Activated naive CD4-positive, alpha-beta T cell treated with anti-CD3 and anti-CD28 coated beads for 36 hours (primary cell): ENCODE measurements around the gene NR6A1. TPM values are rescaled to one million over a fixed set of nuclear protein-coding genes. Genes with fewer than 3 reads are reported as not detected.

Source experiments
- CTCF ChIA-PET: fragments of 350-600 bp; sonication (Branson Sonifier 250); formaldehyde crosslinking; loops from one replicate; lab custom pipeline; 2021; ENCODE audit warnings: antibody characterized with exemption; lab: Charles Lee
- DNase-seq: peaks from one replicate; pipeline ENCODE4 v3.0.0-alpha.2; 2020
- H3K27ac Mint-ChIP-seq: one replicate; pipeline ENCODE4 v1.8.0; 2021; ENCODE audit warnings: mild to moderate bottlenecking, mixed read lengths
- H3K27me3 Mint-ChIP-seq: one replicate; pipeline ENCODE4 v1.8.0; 2021; ENCODE audit warnings: low read depth, mixed read lengths
- H3K36me3 Mint-ChIP-seq: one replicate; pipeline ENCODE4 v1.8.0; 2021; ENCODE audit warnings: low read depth, mixed read lengths
- H3K4me1 Mint-ChIP-seq: one replicate; pipeline ENCODE4 v1.8.0; 2021; ENCODE audit warnings: low read depth, mixed read lengths
- H3K4me3 Mint-ChIP-seq: one replicate; pipeline ENCODE4 v1.8.0; 2021; ENCODE audit warnings: mild to moderate bottlenecking, moderate library complexity, mixed read lengths
- H3K9me3 Mint-ChIP-seq: one replicate; pipeline ENCODE4 v1.8.0; 2021; ENCODE audit warnings: mixed read lengths
- intact Hi-C: fragments of 100-400 bp; cut with micrococcal nuclease; formaldehyde crosslinking; loops from one replicate; pipeline ENCODE4 v1.15.1; 2023
- total RNA-seq, 2 experiments: library from RNA; stranded (reverse); gene quantifications; one replicate each; pipeline ENCODE4 v1.2.3, GENCODE V29; 2021

Gene NR6A1
- total RNA-seq, 2 experiments from 2014 or later: 1.8 TPM

DNA sequence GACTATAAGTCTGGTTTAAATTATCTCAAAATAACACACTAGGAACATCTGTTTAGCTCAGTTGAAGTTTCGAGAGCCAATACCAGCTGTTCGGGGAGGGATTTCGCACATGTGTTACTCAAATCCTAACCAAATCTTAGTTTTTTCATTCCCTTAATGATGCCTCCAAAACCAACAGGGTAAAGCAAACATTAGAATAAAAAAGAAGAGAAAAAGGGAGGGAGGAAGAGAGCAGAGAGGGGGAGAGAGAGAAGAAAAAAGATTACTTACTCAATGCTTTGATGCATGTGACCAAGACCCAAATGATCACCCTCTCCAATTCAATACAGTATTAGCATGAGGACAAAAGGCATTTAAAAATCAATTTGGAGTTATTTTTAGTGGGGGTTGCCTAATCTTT is 177.9 kb downstream of the NR6A1 start:
- CTCF ChIA-PET: interaction anchor here (0.8 kb wide), 1 partner anchor 41 kb away, joined by 3 read pairs; no protein-coding TSS in a partner anchor
- DNase-seq: no peak
- no peaks in the 10 kb centered on the region for H3K4me1 Mint-ChIP-seq
- H3K4me3 Mint-ChIP-seq: no peak overlapping the region
- no peaks in the 10 kb centered on the region for H3K9me3 Mint-ChIP-seq
- intact Hi-C loops: no loop called here
- no peaks in the 10 kb centered on the region for H3K36me3 Mint-ChIP-seq
- no peak overlapping the region for H3K27ac Mint-ChIP-seq
- H3K27me3 Mint-ChIP-seq: peaks cover 20% of the 10 kb centered on the region

DNA sequence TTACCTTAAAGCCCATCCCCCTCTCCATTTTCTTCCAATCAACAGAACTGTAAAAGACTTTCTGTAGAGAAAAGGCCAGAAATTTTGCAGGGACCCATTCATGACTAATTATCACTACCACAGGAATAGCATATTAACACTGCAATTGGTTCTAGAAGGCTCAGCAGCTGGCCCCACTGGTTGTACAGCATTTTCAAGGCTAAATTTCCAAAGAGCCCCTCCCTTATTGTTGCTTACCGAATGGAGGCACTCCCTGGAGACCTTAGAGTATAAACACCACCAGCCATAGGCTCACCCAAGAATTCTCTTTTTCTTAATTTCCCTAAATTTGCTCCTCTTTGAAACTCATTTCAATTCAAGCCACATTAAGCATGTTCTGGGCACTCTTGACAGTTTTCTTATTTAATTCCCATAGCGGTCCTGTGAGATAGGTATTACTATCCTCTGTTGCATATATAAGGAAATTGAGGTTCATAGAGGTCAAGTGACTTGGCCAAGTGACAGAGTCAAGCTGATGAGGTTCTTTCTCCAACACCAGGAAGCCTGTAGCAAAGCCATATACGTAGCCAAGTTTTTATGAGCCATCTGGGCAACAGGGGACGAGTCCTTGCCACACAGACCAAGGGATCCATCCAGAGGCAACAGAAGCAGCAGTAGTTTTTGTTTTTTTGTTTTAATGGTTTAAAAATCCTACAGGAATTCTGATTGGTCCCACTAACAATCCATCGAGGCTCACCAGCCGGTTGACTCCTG is 180.0 kb downstream of the NR6A1 start:
- DNase-seq: no peak
- Mint-ChIP-seq H3K4me1 (no peaks in the 10 kb centered on the region), H3K27ac (no peak overlapping the region), H3K36me3 (no peaks in the 10 kb centered on the region), H3K27me3 (peaks cover 10% of the 10 kb centered on the region), H3K9me3 (no peaks in the 10 kb centered on the region), H3K4me3 (no peak overlapping the region)
- intact Hi-C loops: no loop called here
- CTCF ChIA-PET: no interaction called here

DNA sequence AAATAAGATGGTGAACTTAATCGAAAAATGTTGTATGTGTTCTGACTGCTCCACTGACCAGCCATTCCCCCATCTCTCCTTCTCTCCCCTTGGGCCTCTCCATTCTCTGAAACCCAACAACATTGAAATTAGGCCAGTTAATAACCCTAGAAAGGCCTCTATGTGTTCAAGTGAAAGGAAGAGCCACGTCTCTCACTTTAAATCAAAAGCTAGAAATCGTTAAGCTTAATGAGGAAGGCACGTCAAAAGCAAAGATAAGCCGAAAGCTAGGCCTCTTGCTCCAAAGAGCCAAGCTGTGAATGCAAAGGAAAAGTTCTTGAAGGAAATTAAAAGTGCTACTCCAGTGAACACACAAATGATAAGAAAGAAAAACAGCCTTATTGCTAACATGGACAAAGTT is 186.5 kb downstream of the NR6A1 start:
- CTCF ChIA-PET: no interaction called here
- no peak overlapping the region for H3K27ac Mint-ChIP-seq

DNA sequence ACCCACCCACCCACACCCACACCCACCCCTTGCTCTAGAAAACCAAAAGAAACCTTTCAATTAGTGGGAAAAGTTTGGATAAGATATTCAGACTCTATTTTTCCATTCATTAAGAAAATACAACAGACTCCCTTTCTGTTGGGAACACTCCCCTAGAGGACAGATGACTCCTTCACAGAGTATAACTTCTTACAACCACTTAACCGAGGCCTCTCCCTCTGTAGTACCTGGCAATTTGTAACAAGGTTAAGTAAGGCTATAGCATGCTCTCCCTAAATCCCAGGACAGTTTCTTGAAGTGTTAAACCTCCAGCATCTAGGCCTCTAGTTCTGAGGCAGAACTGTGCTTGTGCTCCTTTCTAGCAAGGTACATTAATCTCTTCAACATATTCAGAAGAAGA is 188.0 kb downstream of the NR6A1 start:
- no peak for DNase-seq
- Mint-ChIP-seq H3K9me3 (no peaks in the 10 kb centered on the region), H3K36me3 (no peaks in the 10 kb centered on the region), H3K27me3 (no peaks in the 10 kb centered on the region), H3K27ac (no peak overlapping the region), H3K4me3 (no peak overlapping the region), H3K4me1 (no peaks in the 10 kb centered on the region)
- intact Hi-C loops: no loop called here
- CTCF ChIA-PET: no interaction called here

More for the DNA sequence above, 186.5 kb downstream of the NR6A1 start:
- Mint-ChIP-seq H3K27me3 (no peaks in the 10 kb centered on the region), H3K9me3 (no peaks in the 10 kb centered on the region), H3K36me3 (no peaks in the 10 kb centered on the region), H3K4me3 (no peak overlapping the region), H3K4me1 (no peaks in the 10 kb centered on the region)
- intact Hi-C loops: no loop called here
- DNase-seq: no peak

DNA sequence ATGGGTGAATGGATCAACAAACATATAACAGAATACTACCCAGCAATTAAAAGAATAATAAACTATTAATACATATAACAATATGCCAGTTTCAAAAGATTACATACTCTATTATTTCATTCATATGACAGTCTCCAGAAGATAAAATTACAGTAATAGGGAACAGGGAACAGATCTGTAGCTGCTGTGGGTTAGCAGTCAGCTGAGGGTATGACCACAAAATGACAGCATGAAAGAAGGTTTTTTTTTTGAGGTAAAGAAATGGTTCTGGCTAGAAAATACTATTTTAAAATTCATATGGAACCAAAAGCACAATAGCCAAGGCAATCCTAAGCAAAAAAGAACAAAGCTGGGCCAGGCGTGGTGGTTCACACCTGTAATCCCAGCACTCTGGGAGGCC is 190.9 kb downstream of the NR6A1 start:
- intact Hi-C loops: no loop called here
- Mint-ChIP-seq H3K4me1 (no peaks in the 10 kb centered on the region), H3K27ac (no peak overlapping the region), H3K9me3 (no peaks in the 10 kb centered on the region), H3K4me3 (no peak overlapping the region), H3K36me3 (no peaks in the 10 kb centered on the region), H3K27me3 (no peaks in the 10 kb centered on the region)
- CTCF ChIA-PET: interaction anchor here (0.6 kb wide), 1 partner anchor 59 kb away, joined by 4 read pairs; no protein-coding TSS in a partner anchor
- no peak for DNase-seq

DNA sequence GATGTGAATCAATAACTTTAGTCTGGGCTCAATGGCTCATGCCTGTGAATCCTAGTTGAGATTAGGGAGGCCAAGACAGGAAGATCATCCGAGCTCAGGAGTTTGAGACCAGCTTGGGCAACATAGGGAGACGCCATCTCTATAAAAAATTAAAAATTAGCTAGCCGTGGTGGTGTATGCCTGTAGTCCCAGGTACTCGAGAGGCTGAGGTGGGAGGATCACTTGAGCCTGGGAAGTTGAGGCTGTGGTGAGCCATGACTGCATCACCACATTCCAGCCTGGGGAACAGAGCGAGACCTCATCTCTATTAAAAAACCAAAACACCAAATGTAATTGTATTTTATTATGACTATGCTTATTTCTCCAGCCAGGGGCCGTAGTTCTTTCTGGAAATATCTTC is 194.4 kb downstream of the NR6A1 start:
- DNase-seq: no peak
- no peaks in the 10 kb centered on the region for H3K36me3 Mint-ChIP-seq
- intact Hi-C loops: no loop called here
- CTCF ChIA-PET: interaction anchor here (0.6 to 1.6 kb wide), 2 partner anchors 18 to 158 kb away, joined by 3 to 5 read pairs; no protein-coding TSS in a partner anchor
- peaks cover 2% of the 10 kb centered on the region for H3K4me1 Mint-ChIP-seq
- no peak overlapping the region for H3K27ac Mint-ChIP-seq
- no peaks in the 10 kb centered on the region for H3K9me3 Mint-ChIP-seq
- peaks cover 8% of the 10 kb centered on the region for H3K27me3 Mint-ChIP-seq
- no peak overlapping the region for H3K4me3 Mint-ChIP-seq

DNA sequence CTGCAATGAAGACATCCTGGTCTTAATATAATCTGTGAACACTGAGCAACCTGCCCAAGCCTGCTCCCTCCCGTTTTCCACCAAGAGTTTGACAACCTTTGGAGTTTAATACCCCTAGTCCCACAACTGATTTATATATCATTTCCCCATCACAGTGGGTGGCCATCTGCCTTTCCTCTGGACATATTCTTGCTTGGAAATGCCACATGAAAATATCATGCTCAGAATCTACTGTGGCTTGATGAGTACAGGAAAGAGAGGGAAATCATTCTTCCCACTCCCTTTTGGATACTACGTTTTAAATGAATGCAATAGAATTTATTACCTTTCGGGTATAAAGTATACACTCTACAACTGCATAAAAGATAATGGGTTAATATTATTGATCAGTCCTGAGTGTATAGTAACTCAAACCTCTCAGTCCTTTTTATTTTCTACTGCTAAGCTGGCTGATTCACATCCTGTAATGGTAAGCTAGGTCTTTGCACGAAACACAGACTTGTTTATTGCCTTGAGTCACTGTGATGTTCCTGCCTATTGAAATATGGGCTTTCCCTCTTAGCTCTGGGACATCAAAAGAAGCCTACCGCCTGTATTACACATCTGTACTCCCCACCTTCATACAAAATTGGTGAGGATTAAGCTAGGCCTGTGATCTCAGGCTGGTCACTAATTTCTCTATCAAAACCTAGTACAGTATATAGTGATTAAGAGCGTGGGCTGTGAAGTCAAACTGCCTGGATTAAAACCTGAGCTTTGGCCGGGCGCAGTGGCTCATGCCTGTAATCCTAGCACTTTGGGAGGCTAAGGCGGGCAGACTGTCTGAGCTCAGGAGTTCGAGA is 196.4 kb downstream of the NR6A1 start:
- intact Hi-C loops: loop anchor here (2.0 kb wide), 1 partner anchor 24 kb away; no protein-coding TSS in a partner anchor
- no peak overlapping the region for H3K4me3 Mint-ChIP-seq
- H3K4me1 Mint-ChIP-seq: peaks cover 2% of the 10 kb centered on the region
- peaks cover 8% of the 10 kb centered on the region for H3K27me3 Mint-ChIP-seq
- H3K9me3 Mint-ChIP-seq: no peaks in the 10 kb centered on the region
- H3K36me3 Mint-ChIP-seq: no peaks in the 10 kb centered on the region
- no peak overlapping the region for H3K27ac Mint-ChIP-seq
- DNase-seq: no peak
- CTCF ChIA-PET: interaction anchor here (1.4 to 2.1 kb wide), 4 partner anchors 23 to 156 kb away, joined by 4 to 8 read pairs (median 5); no protein-coding TSS in a partner anchor

DNA sequence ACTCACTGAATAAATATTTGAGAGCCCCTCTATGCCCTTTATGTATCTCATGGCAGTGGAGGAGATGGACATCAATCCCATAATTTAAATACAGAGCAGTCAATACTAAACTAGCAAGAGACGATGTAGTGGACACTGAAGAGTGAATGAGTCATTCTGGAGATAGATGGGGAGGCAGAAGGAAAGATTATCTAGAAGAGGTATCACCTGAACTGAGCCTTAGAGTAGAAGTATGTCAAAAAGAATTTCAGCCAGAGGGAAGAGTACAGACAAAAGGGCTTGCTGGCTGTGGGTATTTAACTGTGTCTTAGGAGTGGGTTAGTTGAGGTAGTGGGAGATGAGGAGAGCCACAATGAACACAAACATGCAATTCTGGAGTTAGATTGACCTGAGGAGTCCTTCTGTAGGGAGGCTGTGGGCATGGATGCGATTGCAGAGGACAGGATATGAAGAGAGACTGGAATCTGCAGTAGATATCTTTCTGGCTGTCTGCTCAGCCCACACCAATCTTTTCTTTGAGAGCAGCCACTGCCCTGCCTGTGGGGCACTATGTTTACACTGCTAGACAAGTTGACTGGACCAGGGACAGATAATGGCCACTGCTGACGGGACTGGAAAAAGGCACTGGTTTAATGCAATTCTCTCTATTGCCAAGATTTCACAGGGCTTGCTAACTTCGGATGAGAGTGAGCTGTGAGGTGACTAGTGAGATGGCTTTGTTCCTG is 200.0 kb downstream of the NR6A1 start:
- Mint-ChIP-seq H3K36me3 (no peaks in the 10 kb centered on the region), H3K9me3 (no peaks in the 10 kb centered on the region), H3K4me3 (no peak overlapping the region), H3K4me1 (peaks cover 2% of the 10 kb centered on the region), H3K27ac (no peak overlapping the region), H3K27me3 (peaks cover 8% of the 10 kb centered on the region)
- intact Hi-C loops: no loop called here
- CTCF ChIA-PET: no interaction called here
- no peak for DNase-seq

DNA sequence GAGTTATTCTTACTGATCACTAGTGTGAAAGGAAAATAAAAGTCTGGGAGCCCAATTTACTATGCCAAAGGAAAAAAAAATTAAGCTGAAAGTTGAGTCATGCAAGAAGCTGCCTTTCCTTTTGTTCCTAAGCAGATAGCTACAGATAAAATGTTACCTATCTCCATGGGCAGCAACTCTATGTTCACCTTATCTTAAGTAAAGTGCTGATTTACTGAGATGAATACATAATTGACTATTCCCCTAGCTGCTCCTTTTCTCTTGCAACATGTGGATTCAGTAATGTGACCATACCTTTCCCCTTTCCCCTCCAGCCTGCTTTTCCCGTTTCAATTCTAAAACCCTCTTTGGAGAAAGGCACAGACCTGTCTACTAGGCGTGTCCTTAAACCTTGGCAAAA is 201.2 kb downstream of the NR6A1 start:
- no peak overlapping the region for H3K4me3 Mint-ChIP-seq
- H3K9me3 Mint-ChIP-seq: no peaks in the 10 kb centered on the region
- H3K27ac Mint-ChIP-seq: no peak overlapping the region
- H3K4me1 Mint-ChIP-seq: peaks cover 2% of the 10 kb centered on the region
- H3K36me3 Mint-ChIP-seq: no peaks in the 10 kb centered on the region
- CTCF ChIA-PET: no interaction called here
- intact Hi-C loops: no loop called here
- DNase-seq: no peak
- H3K27me3 Mint-ChIP-seq: peaks cover 10% of the 10 kb centered on the region

DNA sequence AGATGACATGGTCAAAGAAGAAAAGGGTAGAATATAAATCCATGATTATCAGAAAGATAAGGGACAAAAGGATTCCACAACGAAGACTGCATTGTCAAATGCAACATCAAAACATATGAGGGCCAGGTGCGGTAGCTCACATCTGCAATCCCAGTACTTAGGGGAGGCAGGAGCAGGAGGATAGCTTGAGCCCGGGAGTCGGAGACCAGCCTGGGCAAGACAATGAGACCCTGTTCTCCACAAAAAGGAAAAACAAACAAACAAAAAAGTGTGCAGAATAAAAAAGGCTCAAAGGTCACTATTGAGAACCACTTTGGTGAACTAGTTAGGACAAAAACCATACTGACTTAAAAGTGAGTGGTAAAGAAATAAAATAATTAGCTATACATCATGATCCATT is 203.7 kb downstream of the NR6A1 start:
- DNase-seq: no peak
- no peaks in the 10 kb centered on the region for H3K4me1 Mint-ChIP-seq
- H3K36me3 Mint-ChIP-seq: no peaks in the 10 kb centered on the region
- H3K4me3 Mint-ChIP-seq: no peak overlapping the region
- H3K27me3 Mint-ChIP-seq: peaks cover 3% of the 10 kb centered on the region
- CTCF ChIA-PET: interaction anchor here (0.6 kb wide), 1 partner anchor 698 kb away, joined by 4 read pairs; no protein-coding TSS in a partner anchor
- no peaks in the 10 kb centered on the region for H3K9me3 Mint-ChIP-seq
- intact Hi-C loops: no loop called here
- H3K27ac Mint-ChIP-seq: no peak overlapping the region

DNA sequence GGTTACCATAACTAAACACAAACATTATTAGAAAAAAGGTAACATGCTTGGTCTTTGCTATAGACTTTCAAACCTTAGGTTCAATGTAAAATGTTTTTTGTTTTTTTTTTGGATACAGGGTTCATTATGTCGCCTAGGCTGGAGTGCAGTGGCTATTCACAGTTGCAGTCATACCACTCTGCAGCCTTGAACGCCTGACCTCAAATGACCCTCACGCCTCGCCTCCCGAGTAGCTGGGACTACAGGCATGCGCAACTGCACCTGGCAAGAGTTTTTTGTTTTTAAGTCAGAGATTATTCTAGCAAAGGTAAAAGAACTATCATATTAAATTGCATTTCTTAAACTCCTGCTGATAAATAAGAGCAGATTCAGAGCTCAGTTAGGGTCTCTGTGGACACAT is 208.8 kb downstream of the NR6A1 start:
- Mint-ChIP-seq H3K4me3 (no peak overlapping the region), H3K9me3 (no peaks in the 10 kb centered on the region), H3K27me3 (peaks cover 2% of the 10 kb centered on the region), H3K27ac (no peak overlapping the region), H3K4me1 (no peaks in the 10 kb centered on the region), H3K36me3 (no peaks in the 10 kb centered on the region)
- DNase-seq: no peak
- CTCF ChIA-PET: interaction anchor here (0.6 kb wide), 1 partner anchor 249 kb away, joined by 7 read pairs; no protein-coding TSS in a partner anchor
- intact Hi-C loops: no loop called here

DNA sequence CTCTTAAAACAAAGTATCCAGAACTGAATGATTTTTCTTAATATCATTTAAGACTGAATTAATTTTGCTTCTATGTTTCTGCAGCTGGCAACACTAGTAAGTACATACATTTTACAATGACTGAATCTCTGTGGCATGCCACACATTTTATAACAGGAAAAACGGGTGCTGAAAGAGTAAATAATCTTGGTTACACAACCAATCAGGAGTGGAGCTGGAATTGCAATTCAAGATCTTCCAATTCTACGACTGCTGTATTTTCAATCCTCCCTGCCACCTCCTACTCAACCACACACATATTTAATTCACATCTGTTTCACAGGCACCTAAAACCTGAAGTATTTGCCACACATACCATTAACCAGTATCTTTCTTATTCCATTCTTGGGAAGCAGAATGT is 211.2 kb downstream of the NR6A1 start:
- no peak overlapping the region for H3K4me3 Mint-ChIP-seq
- H3K36me3 Mint-ChIP-seq: no peaks in the 10 kb centered on the region
- intact Hi-C loops: no loop called here
- no peaks in the 10 kb centered on the region for H3K4me1 Mint-ChIP-seq
- DNase-seq: no peak
- no peak overlapping the region for H3K27ac Mint-ChIP-seq
- H3K27me3 Mint-ChIP-seq: no peaks in the 10 kb centered on the region
- CTCF ChIA-PET: interaction anchor here (1.3 kb wide), 1 partner anchor 21 kb away, joined by 3 read pairs; no protein-coding TSS in a partner anchor
- no peaks in the 10 kb centered on the region for H3K9me3 Mint-ChIP-seq
